Measurements from ENCODE around the gene UBE2I. TPM values are rescaled to one million over a fixed set of nuclear protein-coding genes. Genes with fewer than 3 reads are reported as not detected.

UBE2I gene
- total and polyA plus RNA-seq, 2 donors (not counting 1 experiment from before 2014, with no cell fraction given), result 42.1 to 142 TPM

DNA sequence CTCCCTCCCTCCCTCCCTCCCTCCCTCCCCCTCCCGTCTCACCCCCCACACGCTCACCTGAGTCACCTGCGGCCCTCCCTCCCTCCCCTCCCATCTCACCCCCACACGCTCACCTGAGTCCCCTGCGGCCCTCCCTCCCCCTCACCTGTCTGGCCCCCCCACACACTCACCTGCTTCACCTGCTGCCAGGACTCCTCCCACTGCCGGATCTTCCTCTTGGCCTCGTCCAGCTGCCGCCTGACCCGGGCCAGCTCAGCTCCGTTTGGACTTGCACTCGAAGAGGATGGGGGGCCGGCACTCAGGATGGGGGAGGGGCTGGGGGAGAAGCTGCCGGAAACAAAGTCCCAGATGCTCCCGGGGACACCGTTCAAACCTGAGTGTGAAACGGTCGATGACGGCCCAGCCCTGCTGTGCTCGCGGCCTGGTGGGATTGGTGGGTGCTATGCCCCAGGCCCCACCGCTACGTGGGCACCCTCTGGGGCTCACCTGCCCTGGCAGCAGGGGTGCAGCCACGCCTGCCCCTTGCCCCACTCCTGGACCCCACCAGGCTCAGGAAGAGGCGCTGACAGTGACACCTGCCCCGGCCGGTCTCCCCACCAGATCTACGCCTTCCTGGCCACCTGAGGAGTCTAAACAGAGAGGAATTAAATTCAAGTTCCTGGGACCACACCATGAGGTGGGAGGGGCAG, 58.2 kb downstream of the UBE2I start:
- no peak overlapping the region for H3K4me2 ChIP-seq (ENCODE audit: extremely low read depth, insufficient read depth, low read length)
- no peaks in the 10 kb centered on the region for H3K79me2 ChIP-seq (ENCODE audit: control insufficient read depth, insufficient read depth, low read length)
- H3K4me3 ChIP-seq (replicated peaks in 1 of 4; ENCODE audit: control extremely low read depth in 1 of 4, insufficient read depth in 1 of 4, low read depth in 3 of 4, low read length in 4 of 4), result no peak overlapping the region
- H2AFZ ChIP-seq (ENCODE audit: low read length), result no peak overlapping the region
- H3K9me3 ChIP-seq (ENCODE audit: control insufficient read depth, insufficient read depth, low read depth, low read length), result no peaks in the 10 kb centered on the region
- no peak for DNase-seq (ENCODE audit: low read depth in 2 of 2)
- no peak overlapping the region for H3K27ac ChIP-seq (ENCODE audit: insufficient read depth, low read length)
- TF ChIP-seq EZH2 (IDR thresholded peaks at IDR 0.05; ENCODE audit: low read length, missing control alignments), result no peak
- H3K36me3 ChIP-seq (ENCODE audit: control insufficient read depth, insufficient read depth, low read length), result peaks cover 21% of the 10 kb centered on the region
- H3K27me3 ChIP-seq (ENCODE audit: control insufficient read depth, insufficient read depth, low read length), result no peaks in the 10 kb centered on the region
- H3K9ac ChIP-seq (ENCODE audit: insufficient read depth, low read length), result no peak overlapping the region
- H3K4me1 ChIP-seq (ENCODE audit: control insufficient read depth, extremely low read depth, insufficient read depth, low read length), result no peaks in the 10 kb centered on the region
- no peaks in the 10 kb centered on the region for H4K20me1 ChIP-seq (ENCODE audit: control insufficient read depth, extremely low read depth, insufficient read depth, low read length)

DNA sequence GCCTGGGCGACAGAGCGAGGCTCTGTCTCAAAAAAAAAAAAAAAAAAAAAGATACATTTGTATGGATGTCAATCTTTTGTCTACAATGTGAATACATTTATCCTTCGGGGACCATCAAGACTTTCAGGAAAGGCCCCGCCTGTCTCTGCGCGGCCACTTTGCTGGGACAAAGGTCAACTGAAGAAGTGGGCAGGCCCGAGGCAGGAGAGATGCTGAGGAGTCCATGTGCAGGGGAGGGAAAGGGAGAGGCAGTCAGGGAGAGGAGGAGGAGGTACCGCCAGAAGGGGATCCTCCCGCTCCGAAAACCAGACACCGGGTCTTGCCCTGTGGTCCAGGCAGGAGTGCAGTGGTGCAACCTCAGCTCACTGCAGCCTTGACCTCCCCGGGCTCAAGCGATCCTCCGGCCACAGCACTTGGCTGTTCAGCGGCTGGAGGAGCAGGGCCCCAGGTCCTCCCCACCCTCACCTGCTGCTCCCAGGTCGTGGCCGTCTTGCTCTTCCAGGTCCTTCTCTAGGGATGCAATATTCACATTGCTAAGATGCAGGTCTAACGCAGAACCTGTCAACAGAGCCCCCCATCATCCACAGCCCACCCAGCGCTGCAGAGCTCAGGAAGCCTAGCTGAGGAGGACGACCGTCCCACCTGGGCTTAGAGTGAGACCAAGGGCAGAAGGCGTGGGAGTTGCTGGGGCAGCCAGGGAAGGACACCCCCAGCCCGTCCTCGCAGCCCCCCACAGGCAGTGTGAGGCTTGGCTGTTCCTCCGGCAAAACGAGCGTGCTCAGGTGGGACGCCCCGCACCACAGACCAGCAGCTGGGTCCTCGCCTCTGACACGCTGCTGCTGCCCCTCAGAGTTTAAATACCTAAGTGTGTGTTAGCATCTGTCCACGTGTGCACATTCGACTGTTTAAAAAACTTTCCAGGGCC, 61.9 kb downstream of the UBE2I start:
- DNase-seq (ENCODE audit: low read depth in 2 of 2), result no peak

DNA sequence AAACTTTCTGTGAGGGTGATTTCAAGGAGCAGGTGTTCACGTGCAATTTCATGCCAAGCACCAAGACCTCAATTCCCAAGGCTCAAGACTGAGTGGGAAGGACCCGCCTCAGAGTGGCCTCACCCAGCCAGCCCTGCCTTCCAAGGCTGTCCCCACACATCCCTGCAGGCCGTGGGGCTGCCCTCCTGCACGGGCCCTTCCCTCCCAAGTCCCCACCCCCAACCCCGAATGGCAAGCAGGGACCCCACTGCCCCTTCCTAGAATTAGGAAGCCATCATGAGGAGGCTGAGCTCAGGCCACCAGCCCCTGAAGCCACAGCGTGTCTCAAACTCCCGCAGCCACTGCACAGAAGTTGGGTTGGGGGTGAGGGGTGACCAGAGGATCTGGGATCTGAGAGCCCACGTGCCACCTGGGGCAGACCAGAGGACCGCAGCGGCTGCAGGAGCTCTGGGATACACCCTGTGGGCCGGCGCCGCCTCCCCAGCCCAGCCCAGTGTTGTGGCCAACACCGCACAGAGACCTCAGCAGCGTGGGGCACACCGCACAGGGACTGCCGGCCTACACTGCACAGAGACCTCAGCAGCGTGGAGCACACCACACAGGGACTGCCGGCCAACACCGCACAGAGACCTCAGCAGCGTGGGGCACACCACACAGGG, 63.0 kb downstream of the UBE2I start:
- no peaks in the 10 kb centered on the region for H3K79me2 ChIP-seq (ENCODE audit: control insufficient read depth, insufficient read depth, low read length)
- TF ChIP-seq EZH2 (IDR thresholded peaks at IDR 0.05; ENCODE audit: low read length, missing control alignments), result no peak
- TF ChIP-seq, protein P1, sequence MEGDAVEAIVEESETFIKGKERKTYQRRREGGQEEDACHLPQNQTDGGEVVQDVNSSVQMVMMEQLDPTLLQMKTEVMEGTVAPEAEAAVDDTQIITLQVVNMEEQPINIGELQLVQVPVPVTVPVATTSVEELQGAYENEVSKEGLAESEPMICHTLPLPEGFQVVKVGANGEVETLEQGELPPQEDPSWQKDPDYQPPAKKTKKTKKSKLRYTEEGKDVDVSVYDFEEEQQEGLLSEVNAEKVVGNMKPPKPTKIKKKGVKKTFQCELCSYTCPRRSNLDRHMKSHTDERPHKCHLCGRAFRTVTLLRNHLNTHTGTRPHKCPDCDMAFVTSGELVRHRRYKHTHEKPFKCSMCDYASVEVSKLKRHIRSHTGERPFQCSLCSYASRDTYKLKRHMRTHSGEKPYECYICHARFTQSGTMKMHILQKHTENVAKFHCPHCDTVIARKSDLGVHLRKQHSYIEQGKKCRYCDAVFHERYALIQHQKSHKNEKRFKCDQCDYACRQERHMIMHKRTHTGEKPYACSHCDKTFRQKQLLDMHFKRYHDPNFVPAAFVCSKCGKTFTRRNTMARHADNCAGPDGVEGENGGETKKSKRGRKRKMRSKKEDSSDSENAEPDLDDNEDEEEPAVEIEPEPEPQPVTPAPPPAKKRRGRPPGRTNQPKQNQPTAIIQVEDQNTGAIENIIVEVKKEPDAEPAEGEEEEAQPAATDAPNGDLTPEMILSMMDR (conservative IDR thresholded peaks at IDR 0.05 in 1 of 2, IDR thresholded peaks at IDR 0.05 in 1 of 2; ENCODE audit: low read depth in 1 of 2, low read length in 2 of 2), result no peak
- no peak overlapping the region for H3K9ac ChIP-seq (ENCODE audit: insufficient read depth, low read length)
- peaks cover 7% of the 10 kb centered on the region for H3K36me3 ChIP-seq (ENCODE audit: control insufficient read depth, insufficient read depth, low read length)
- H3K4me2 ChIP-seq (ENCODE audit: extremely low read depth, insufficient read depth, low read length), result no peak overlapping the region
- H3K27ac ChIP-seq (ENCODE audit: insufficient read depth, low read length), result no peak overlapping the region
- DNase-seq (ENCODE audit: low read depth in 2 of 2), result no peak
- H3K4me1 ChIP-seq (ENCODE audit: control insufficient read depth, extremely low read depth, insufficient read depth, low read length), result no peaks in the 10 kb centered on the region
- no peaks in the 10 kb centered on the region for H4K20me1 ChIP-seq (ENCODE audit: control insufficient read depth, extremely low read depth, insufficient read depth, low read length)
- H3K27me3 ChIP-seq (ENCODE audit: control insufficient read depth, insufficient read depth, low read length), result no peaks in the 10 kb centered on the region
- H3K4me3 ChIP-seq (replicated peaks in 1 of 4; ENCODE audit: control extremely low read depth in 1 of 4, insufficient read depth in 1 of 4, low read depth in 3 of 4, low read length in 4 of 4), result no peak overlapping the region
- no peaks in the 10 kb centered on the region for H3K9me3 ChIP-seq (ENCODE audit: control insufficient read depth, insufficient read depth, low read depth, low read length)
- no peak overlapping the region for H2AFZ ChIP-seq (ENCODE audit: low read length)

More for the DNA sequence above, 61.9 kb downstream of the UBE2I start:
- Histone ChIP-seq H3K27me3 (ENCODE audit: control insufficient read depth, insufficient read depth, low read length) (no peaks in the 10 kb centered on the region), H3K27ac (ENCODE audit: insufficient read depth, low read length) (no peak overlapping the region), H4K20me1 (ENCODE audit: control insufficient read depth, extremely low read depth, insufficient read depth, low read length) (no peaks in the 10 kb centered on the region), H2AFZ (ENCODE audit: low read length) (no peak overlapping the region), H3K9me3 (ENCODE audit: control insufficient read depth, insufficient read depth, low read depth, low read length) (no peaks in the 10 kb centered on the region), H3K36me3 (ENCODE audit: control insufficient read depth, insufficient read depth, low read length) (peaks cover 9% of the 10 kb centered on the region), H3K79me2 (ENCODE audit: control insufficient read depth, insufficient read depth, low read length) (no peaks in the 10 kb centered on the region), H3K9ac (ENCODE audit: insufficient read depth, low read length) (no peak overlapping the region), H3K4me1 (ENCODE audit: control insufficient read depth, extremely low read depth, insufficient read depth, low read length) (no peaks in the 10 kb centered on the region), H3K4me2 (ENCODE audit: extremely low read depth, insufficient read depth, low read length) (no peak overlapping the region), H3K4me3 (replicated peaks in 1 of 4; ENCODE audit: control extremely low read depth in 1 of 4, insufficient read depth in 1 of 4, low read depth in 3 of 4, low read length in 4 of 4) (no peak overlapping the region)
- no peak for TF ChIP-seq EZH2 (IDR thresholded peaks at IDR 0.05; ENCODE audit: low read length, missing control alignments)
- TF ChIP-seq, protein P1 (conservative IDR thresholded peaks at IDR 0.05 in 1 of 2, IDR thresholded peaks at IDR 0.05 in 1 of 2; ENCODE audit: low read depth in 1 of 2, low read length in 2 of 2), result no peak

Measured in fibroblast of lung (primary cell).